Gastroesophageal sphincter (tissue), 3 donors: ENCODE results near the gene EFEMP2.
A peak's percentile ranks its signal among the peaks of the same experiment; 100 is the strongest.

Source experiments
- POLR2AphosphoS5 ChIP-seq: sonication (generic); formaldehyde crosslinking; IDR thresholded peaks from one replicate; pipeline ENCODE4 v1.6.1; 2017; ENCODE audit warnings: antibody characterized with exemption
- TF ChIP-seq, protein P1 (sequence below), 4 experiments: fragments of 200-600 bp in 2 of 4; fragments of 450-650 bp in 2 of 4; sonication (generic) in 1 of 4; IDR thresholded peaks; one replicate each; pipeline ENCODE4 v1.5.1; 2017 to 2019; ENCODE audit warnings: antibody characterized with exemption in 4 of 4, mild to moderate bottlenecking in 2 of 4, moderate library complexity in 2 of 4

DNA sequence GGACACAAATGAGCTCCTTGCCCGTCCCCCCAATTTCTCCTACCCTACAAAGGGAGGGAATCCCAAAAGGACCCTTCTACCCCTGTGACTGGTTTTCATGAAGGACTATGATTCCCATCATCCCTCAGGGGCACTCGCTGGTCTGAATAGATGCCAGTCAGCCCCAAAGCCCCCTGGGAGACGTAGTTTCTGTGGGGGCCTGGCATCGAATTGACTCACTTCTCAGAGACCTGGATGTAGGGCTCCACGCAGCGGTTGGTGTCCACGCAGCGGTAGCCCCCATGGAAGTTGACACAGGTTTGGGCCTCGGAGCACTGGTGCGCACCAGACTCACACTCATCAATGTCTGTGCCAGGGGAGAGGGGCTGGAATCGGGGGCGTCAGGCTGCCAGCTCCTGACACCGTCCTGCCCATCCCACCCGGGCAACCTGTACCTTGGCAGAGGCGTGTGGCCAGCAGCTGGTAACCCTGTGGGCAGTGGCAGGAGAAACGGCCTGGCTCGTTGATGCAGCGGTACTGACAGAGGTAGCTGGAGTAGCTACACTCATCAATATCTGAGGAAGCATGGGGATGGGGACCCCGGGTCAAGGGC is 4.4 kb downstream of the EFEMP2 start:
- TF ChIP-seq, protein P1, sequence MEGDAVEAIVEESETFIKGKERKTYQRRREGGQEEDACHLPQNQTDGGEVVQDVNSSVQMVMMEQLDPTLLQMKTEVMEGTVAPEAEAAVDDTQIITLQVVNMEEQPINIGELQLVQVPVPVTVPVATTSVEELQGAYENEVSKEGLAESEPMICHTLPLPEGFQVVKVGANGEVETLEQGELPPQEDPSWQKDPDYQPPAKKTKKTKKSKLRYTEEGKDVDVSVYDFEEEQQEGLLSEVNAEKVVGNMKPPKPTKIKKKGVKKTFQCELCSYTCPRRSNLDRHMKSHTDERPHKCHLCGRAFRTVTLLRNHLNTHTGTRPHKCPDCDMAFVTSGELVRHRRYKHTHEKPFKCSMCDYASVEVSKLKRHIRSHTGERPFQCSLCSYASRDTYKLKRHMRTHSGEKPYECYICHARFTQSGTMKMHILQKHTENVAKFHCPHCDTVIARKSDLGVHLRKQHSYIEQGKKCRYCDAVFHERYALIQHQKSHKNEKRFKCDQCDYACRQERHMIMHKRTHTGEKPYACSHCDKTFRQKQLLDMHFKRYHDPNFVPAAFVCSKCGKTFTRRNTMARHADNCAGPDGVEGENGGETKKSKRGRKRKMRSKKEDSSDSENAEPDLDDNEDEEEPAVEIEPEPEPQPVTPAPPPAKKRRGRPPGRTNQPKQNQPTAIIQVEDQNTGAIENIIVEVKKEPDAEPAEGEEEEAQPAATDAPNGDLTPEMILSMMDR (IDR thresholded peaks at IDR 0.05) = no peak
- TF ChIP-seq POLR2AphosphoS5 = peak; percentile 25
